Measurements from ENCODE around the gene TMEM59L.

TMEM59L gene

DNA sequence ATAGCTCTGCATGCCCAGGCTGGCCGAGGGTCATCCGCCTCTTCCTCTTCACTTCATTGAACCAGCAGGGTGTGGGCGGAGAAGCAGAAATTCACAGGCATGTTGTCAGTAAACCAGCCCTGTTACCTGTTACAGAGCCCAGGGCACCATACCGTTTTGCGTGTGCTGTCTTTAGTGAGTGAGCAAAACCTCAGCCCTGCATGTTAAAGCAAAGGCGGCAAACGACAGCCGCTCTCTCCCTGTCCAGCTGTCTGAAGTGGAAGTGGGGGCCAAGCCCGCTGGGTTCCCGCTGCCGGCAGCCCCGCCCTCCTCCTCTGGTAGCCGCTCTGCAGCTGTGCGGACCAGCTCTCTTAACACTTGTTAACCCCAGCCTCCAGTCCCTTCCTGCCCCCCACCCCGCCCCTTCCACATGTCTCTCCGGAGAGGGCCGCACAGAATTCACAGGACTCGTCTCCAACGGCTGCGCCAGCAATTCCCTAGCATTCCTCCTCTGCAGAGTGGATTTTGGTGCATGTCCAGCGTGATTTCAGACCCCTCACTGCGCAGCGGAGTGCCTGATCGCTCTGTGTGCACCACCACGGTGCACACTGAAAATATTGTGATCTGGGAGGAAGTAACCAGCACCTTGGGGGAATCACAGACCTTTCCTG is 36.8 kb downstream of the TMEM59L start:
- POLR2A ChIA-PET, result no interaction called here
- no peak overlapping the region for H3K27ac ChIP-seq (ENCODE audit: extremely low read depth, low read depth, low read length)
- no peak overlapping the region for H3K4me3 ChIP-seq (ENCODE audit: low read depth, low read length)
- no peaks in the 10 kb centered on the region for H3K4me1 ChIP-seq (ENCODE audit: control insufficient read depth, insufficient read depth, low read length)
- peak; percentile 43 for TF ChIP-seq ZIC2 (tag by site-specific recombination; IDR thresholded peaks at IDR 0.05)
- no peak for TF ChIP-seq ZNF837 (tag by site-specific recombination; IDR thresholded peaks at IDR 0.05)
- TF ChIP-seq ZNF391 (tag by site-specific recombination; IDR thresholded peaks at IDR 0.05; ENCODE audit: borderline replicate concordance, low read depth), result no peak
- TF ChIP-seq KLF1 (tag by site-specific recombination; IDR thresholded peaks at IDR 0.05), result no peak
- no peak for TF ChIP-seq ZNF10 (tag by site-specific recombination; IDR thresholded peaks at IDR 0.05)
- no peak for TF ChIP-seq ZNF335 (tag by site-specific recombination; conservative IDR thresholded peaks at IDR 0.05)
- 0 out of 2 replicates have a peak, but pooled peaks have one; percentile 7 for TF ChIP-seq SCRT2 (tag by site-specific recombination; IDR thresholded peaks at IDR 0.05)
- no peak for TF ChIP-seq ZBTB20 (tag by site-specific recombination; IDR thresholded peaks at IDR 0.05)
- no peak for TF ChIP-seq ZNF677 (tag by site-specific recombination; IDR thresholded peaks at IDR 0.05)
- peak; percentile 22; the same call in 1 of the 2 replicates for TF ChIP-seq ZNF266 (tag by site-specific recombination; IDR thresholded peaks at IDR 0.05; ENCODE audit: low read depth)
- TF ChIP-seq EGR2 (tag by site-specific recombination; IDR thresholded peaks at IDR 0.05; ENCODE audit: low read depth), result peak; percentile 44; the same call in 1 of the 2 replicates
- peak; percentile 74 for TF ChIP-seq ZFHX2 (tag by site-specific recombination; conservative IDR thresholded peaks at IDR 0.05)
- no peaks in the 10 kb centered on the region for H3K9me3 ChIP-seq (ENCODE audit: control insufficient read depth, insufficient read depth, low read depth, low read length)
- no peaks in the 10 kb centered on the region for H3K36me3 ChIP-seq (ENCODE audit: control insufficient read depth in 2 of 2, insufficient read depth in 1 of 2, low read length in 2 of 2)
- CTCF ChIA-PET, result interaction anchor here (0.6 kb wide), 1 partner anchor 17 kb away, joined by 4 read pairs; no protein-coding TSS in a partner anchor

GRCh38 chr19:18650021-18650390 is 37.3 kb downstream of the TMEM59L start:
- TF ChIP-seq ZNF510 (tag by site-specific recombination; IDR thresholded peaks at IDR 0.05; ENCODE audit: insufficient replicate concordance) (no peak), ZNF132 (tag by site-specific recombination; IDR thresholded peaks at IDR 0.05; ENCODE audit: borderline replicate concordance) (no peak), ZNF24 (tag by site-specific recombination; IDR thresholded peaks at IDR 0.05) (no peak), ZNF175 (tag by site-specific recombination; IDR thresholded peaks at IDR 0.05) (no peak), ZNF792 (tag by site-specific recombination; IDR thresholded peaks at IDR 0.05) (no peak), ZNF121 (tag by site-specific recombination; IDR thresholded peaks at IDR 0.05) (no peak), ZNF768 (tag by site-specific recombination; IDR thresholded peaks at IDR 0.05) (no peak), ZNF112 (tag by site-specific recombination; IDR thresholded peaks at IDR 0.05) (no peak), ZNF2 (tag by site-specific recombination; IDR thresholded peaks at IDR 0.05) (no peak), ZNF138 (tag by site-specific recombination; IDR thresholded peaks at IDR 0.05; ENCODE audit: borderline replicate concordance) (no peak), ZNF776 (tag by site-specific recombination; IDR thresholded peaks at IDR 0.05; ENCODE audit: borderline replicate concordance) (no peak), TCF7L2 (IDR thresholded peaks at IDR 0.05; ENCODE audit: borderline replicate concordance, low read depth, low read length) (no peak), BCL11A (tag by site-specific recombination; IDR thresholded peaks at IDR 0.05; ENCODE audit: low read depth) (no peak), ZNF624 (tag by site-specific recombination; IDR thresholded peaks at IDR 0.05) (no peak)
- TF ChIP-seq, protein P1, sequence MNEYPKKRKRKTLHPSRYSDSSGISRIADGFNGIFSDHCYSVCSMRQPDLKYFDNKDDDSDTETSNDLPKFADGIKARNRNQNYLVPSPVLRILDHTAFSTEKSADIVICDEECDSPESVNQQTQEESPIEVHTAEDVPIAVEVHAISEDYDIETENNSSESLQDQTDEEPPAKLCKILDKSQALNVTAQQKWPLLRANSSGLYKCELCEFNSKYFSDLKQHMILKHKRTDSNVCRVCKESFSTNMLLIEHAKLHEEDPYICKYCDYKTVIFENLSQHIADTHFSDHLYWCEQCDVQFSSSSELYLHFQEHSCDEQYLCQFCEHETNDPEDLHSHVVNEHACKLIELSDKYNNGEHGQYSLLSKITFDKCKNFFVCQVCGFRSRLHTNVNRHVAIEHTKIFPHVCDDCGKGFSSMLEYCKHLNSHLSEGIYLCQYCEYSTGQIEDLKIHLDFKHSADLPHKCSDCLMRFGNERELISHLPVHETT (tag by site-specific recombination; IDR thresholded peaks at IDR 0.05), result no peak
- TF ChIP-seq, protein P2, sequence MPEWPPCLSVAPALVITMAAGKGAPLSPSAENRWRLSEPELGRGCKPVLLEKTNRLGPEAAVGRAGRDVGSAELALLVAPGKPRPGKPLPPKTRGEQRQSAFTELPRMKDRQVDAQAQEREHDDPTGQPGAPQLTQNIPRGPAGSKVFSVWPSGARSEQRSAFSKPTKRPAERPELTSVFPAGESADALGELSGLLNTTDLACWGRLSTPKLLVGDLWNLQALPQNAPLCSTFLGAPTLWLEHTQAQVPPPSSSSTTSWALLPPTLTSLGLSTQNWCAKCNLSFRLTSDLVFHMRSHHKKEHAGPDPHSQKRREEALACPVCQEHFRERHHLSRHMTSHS (tag by site-specific recombination; IDR thresholded peaks at IDR 0.05), result no peak
- TF ChIP-seq, protein P3, sequence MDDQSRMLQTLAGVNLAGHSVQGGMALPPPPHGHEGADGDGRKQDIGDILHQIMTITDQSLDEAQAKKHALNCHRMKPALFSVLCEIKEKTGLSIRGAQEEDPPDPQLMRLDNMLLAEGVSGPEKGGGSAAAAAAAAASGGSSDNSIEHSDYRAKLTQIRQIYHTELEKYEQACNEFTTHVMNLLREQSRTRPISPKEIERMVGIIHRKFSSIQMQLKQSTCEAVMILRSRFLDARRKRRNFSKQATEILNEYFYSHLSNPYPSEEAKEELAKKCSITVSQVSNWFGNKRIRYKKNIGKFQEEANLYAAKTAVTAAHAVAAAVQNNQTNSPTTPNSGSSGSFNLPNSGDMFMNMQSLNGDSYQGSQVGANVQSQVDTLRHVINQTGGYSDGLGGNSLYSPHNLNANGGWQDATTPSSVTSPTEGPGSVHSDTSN (CRISPR knock-in tag; IDR thresholded peaks at IDR 0.05), result no peak
- TF ChIP-seq, protein P4, sequence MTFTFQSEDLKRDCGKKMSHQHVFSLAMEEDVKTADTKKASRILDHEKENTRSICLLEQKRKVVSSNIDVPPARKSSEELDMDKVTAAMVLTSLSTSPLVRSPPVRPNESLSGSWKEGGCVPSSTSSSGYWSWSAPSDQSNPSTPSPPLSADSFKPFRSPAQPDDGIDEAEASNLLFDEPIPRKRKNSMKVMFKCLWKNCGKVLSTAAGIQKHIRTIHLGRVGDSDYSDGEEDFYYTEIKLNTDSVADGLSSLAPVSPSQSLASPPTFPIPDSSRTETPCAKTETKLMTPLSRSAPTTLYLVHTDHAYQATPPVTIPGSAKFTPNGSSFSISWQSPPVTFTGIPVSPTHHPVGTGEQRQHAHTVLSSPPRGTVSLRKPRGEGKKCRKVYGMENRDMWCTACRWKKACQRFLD (tag by site-specific recombination; IDR thresholded peaks at IDR 0.05), result no peak
- Histone ChIP-seq H3K9me3 (ENCODE audit: control insufficient read depth, insufficient read depth, low read depth, low read length) (no peaks in the 10 kb centered on the region), H3K4me3 (ENCODE audit: low read depth, low read length) (no peak overlapping the region), H3K4me1 (ENCODE audit: control insufficient read depth, insufficient read depth, low read length) (no peaks in the 10 kb centered on the region), H3K27ac (ENCODE audit: extremely low read depth, low read depth, low read length) (no peak overlapping the region), H3K36me3 (ENCODE audit: control insufficient read depth in 2 of 2, insufficient read depth in 1 of 2, low read length in 2 of 2) (no peaks in the 10 kb centered on the region)
- ChIA-PET POLR2A (no interaction called here), CTCF (no interaction called here)
